ENCODE results near the gene COG5. TPM values are rescaled to one million over a fixed set of nuclear protein-coding genes. Genes with fewer than 3 reads are reported as not detected.

The COG5 gene
- polyA plus RNA-seq, 1 of the 3 experiments (the other 2 are of a cell fraction): 21.2 TPM

DNA sequence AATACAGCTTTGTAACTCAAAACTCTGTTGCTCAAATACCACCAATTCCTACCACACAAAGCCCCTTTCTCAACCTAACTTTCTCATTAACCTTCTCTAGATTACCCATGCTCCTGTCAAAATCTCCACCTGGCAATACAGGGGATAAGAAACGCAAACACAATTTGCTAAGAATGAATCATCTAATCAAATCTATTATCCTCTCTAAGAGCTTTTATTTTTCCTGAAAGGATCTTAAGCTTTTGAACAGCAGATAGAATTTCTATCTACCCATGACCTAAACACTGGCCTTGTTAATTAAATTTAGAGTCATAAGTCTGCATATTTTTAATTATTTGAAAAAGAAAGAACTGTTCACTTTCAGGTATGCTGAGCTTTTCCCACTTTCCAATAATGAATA, 296.6 kb downstream of the COG5 start:
- Histone ChIP-seq H3K27ac (ENCODE audit: low read depth in 2 of 2, low read length in 1 of 2) (no peak overlapping the region), H3K9ac (no peak overlapping the region), H2AFZ (ENCODE audit: low read depth) (no peak overlapping the region), H3K4me2 (no peak overlapping the region), H3K4me1 (ENCODE audit: control insufficient read depth in 1 of 2, insufficient read depth in 2 of 2, low read depth in 1 of 2, low read length in 1 of 2) (no peaks in the 10 kb centered on the region), H3K79me2 (ENCODE audit: insufficient read depth) (no peaks in the 10 kb centered on the region), H3K4me3 (ENCODE audit: low read depth in 2 of 2, low read length in 1 of 2) (no peak overlapping the region), H4K20me1 (ENCODE audit: insufficient read depth) (no peaks in the 10 kb centered on the region), H3K36me3 (replicated peaks in 1 of 2; ENCODE audit: control insufficient read depth in 1 of 2, insufficient read depth in 2 of 2, low read length in 1 of 2) (peaks cover 0 to 5% of the 10 kb centered on the region in 2 experiments), H3K27me3 (ENCODE audit: insufficient read depth) (no peaks in the 10 kb centered on the region), H3F3A (replicated peaks; ENCODE audit: insufficient read depth) (no peaks in the 10 kb centered on the region), H3K9me3 (no peaks in the 10 kb centered on the region), H3K9me2 (0 out of 2 replicates have a peak, but pooled peaks cover 3% of the 10 kb centered on the region)
- ChIA-PET POLR2A (no interaction called here), CTCF (interaction anchor here (0.7 to 3.0 kb wide), 4 partner anchors 9 to 419 kb away, joined by 3 to 7 read pairs (median 3); no protein-coding TSS in a partner anchor)
- TF ChIP-seq YY1 (IDR thresholded peaks at IDR 0.05; ENCODE audit: low read depth) (no peak), MEF2A (IDR thresholded peaks at IDR 0.05; ENCODE audit: borderline replicate concordance, low read depth) (no peak)
- no peak for DNase-seq
- 83% methylated on average over 1 of the region's 1 CpG for WGBS (ENCODE audit: low lambda C conversion rate)

- Histone ChIP-seq H3K4me3 (ENCODE audit: low read depth in 2 of 2, low read length in 1 of 2) (no peak overlapping the region), H2AFZ (ENCODE audit: low read depth) (no peak overlapping the region), H3K79me2 (ENCODE audit: insufficient read depth) (no peaks in the 10 kb centered on the region), H3K9ac (no peak overlapping the region), H3K9me3 (no peaks in the 10 kb centered on the region), H3K4me2 (no peak overlapping the region), H4K20me1 (ENCODE audit: insufficient read depth) (no peaks in the 10 kb centered on the region), H3K4me1 (ENCODE audit: control insufficient read depth in 1 of 2, insufficient read depth in 2 of 2, low read depth in 1 of 2, low read length in 1 of 2) (no peaks in the 10 kb centered on the region), H3K27ac (ENCODE audit: low read depth in 2 of 2, low read length in 1 of 2) (no peak overlapping the region), H3F3A (replicated peaks; ENCODE audit: insufficient read depth) (no peaks in the 10 kb centered on the region), H3K9me2 (no peaks in the 10 kb centered on the region), H3K36me3 (replicated peaks in 1 of 2; ENCODE audit: control insufficient read depth in 1 of 2, insufficient read depth in 2 of 2, low read length in 1 of 2) (peaks cover 0 to 2% of the 10 kb centered on the region in 2 experiments), H3K27me3 (ENCODE audit: insufficient read depth) (no peaks in the 10 kb centered on the region)
- ChIA-PET POLR2A (no interaction called here), CTCF (interaction anchor here (1.4 kb wide), 1 partner anchor 13 kb away, joined by 3 read pairs; no protein-coding TSS in a partner anchor)
- no peak for TF ChIP-seq CTCF (IDR thresholded peaks at IDR 0.05)
- TF ChIP-seq, protein P1, sequence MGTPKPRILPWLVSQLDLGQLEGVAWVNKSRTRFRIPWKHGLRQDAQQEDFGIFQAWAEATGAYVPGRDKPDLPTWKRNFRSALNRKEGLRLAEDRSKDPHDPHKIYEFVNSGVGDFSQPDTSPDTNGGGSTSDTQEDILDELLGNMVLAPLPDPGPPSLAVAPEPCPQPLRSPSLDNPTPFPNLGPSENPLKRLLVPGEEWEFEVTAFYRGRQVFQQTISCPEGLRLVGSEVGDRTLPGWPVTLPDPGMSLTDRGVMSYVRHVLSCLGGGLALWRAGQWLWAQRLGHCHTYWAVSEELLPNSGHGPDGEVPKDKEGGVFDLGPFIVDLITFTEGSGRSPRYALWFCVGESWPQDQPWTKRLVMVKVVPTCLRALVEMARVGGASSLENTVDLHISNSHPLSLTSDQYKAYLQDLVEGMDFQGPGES (IDR thresholded peaks at IDR 0.05; ENCODE audit: low read depth, low read length): no peak
- TF ChIP-seq CHD2 (IDR thresholded peaks at IDR 0.05; ENCODE audit: low read length, partially characterized antibody): no peak
- no peak for TF ChIP-seq RAD21 (IDR thresholded peaks at IDR 0.05; ENCODE audit: low read length)
- no peak for TF ChIP-seq ZBTB33 (IDR thresholded peaks at IDR 0.05; ENCODE audit: borderline replicate concordance, low read depth)
- TF ChIP-seq TAF1 (IDR thresholded peaks at IDR 0.05; ENCODE audit: borderline replicate concordance, low read depth, low read length): no peak
- no peak for TF ChIP-seq RCOR1 (IDR thresholded peaks at IDR 0.05; ENCODE audit: low read length)
- no peak for TF ChIP-seq MEF2A (IDR thresholded peaks at IDR 0.05; ENCODE audit: borderline replicate concordance, low read depth)
- no peak for TF ChIP-seq YY1 (IDR thresholded peaks at IDR 0.05; ENCODE audit: low read depth)
- no peak for TF ChIP-seq SIN3A (IDR thresholded peaks at IDR 0.05; ENCODE audit: borderline replicate concordance, low read depth, low read length)
- TF ChIP-seq, protein P2, sequence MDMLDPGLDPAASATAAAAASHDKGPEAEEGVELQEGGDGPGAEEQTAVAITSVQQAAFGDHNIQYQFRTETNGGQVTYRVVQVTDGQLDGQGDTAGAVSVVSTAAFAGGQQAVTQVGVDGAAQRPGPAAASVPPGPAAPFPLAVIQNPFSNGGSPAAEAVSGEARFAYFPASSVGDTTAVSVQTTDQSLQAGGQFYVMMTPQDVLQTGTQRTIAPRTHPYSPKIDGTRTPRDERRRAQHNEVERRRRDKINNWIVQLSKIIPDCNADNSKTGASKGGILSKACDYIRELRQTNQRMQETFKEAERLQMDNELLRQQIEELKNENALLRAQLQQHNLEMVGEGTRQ (IDR thresholded peaks at IDR 0.05; ENCODE audit: borderline replicate concordance, low read depth, low read length): no peak
- TF ChIP-seq, protein P3, sequence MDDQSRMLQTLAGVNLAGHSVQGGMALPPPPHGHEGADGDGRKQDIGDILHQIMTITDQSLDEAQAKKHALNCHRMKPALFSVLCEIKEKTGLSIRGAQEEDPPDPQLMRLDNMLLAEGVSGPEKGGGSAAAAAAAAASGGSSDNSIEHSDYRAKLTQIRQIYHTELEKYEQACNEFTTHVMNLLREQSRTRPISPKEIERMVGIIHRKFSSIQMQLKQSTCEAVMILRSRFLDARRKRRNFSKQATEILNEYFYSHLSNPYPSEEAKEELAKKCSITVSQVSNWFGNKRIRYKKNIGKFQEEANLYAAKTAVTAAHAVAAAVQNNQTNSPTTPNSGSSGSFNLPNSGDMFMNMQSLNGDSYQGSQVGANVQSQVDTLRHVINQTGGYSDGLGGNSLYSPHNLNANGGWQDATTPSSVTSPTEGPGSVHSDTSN (IDR thresholded peaks at IDR 0.05): no peak
- TF ChIP-seq NFIC (IDR thresholded peaks at IDR 0.05; ENCODE audit: borderline replicate concordance): no peak
- no peak for TF ChIP-seq USF1 (IDR thresholded peaks at IDR 0.05; ENCODE audit: borderline replicate concordance, low read depth)
- no peak for TF ChIP-seq GATA2 (CRISPR knock-in tag; IDR thresholded peaks at IDR 0.05)
- no peak for DNase-seq
Observed at GRCh38 chr7:107264723-107265122, 299.0 kb downstream of the COG5 start.

All from SK-N-SH (cell line).